Measurements from ENCODE around the gene RAB1A. TPM values are rescaled to one million over a fixed set of nuclear protein-coding genes. Genes with fewer than 3 reads are reported as not detected.

RAB1A gene
- total RNA-seq: 86.8 and 121 TPM in 2 replicates

DNA sequence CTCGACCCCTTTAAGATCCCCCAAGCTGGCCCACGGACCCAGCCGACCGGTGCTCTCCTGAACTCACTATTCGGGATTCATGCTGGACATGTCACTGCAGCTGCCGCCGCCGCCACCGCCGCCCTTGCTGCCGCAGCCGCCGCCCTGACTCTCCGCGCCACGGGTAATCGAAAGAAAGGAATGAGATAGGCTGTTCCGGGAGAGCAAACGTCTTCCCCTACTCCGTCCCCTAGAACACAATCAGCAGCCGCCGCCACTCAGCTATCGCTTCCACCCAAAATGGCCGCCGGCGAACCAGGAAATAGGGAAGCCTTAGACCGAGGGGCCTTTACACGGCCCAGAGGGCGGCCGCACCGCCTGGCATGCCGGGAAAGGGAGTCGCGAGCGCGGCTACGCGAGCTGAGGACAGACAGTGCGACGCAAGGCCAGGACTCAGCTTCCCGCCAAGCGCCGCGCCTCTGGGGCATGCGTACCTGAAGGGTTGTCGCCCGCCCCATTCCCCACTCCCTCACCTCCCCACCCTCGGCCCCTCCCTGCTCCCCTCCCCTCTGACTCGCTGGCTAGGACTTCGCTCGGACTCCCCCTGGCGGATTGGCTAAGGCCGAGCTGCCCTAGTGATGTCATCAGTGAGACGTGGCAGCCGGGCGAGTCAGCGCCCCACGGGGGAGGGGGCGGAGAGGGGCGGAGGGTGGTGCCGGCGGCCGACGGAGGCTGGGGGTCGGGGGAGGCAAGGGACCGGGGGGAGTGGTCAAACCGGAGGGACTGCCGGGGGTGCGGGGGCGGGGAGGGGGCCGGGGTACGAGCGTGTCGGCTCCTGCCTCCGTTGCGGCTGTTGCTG lies at the start of gene RAB1A:
Gene RAB1A, minus strand, starts transcription at position 281 of the 838 bp plus-strand sequence. Its CDS starts 191 bp downstream, at position 90.

DNA sequence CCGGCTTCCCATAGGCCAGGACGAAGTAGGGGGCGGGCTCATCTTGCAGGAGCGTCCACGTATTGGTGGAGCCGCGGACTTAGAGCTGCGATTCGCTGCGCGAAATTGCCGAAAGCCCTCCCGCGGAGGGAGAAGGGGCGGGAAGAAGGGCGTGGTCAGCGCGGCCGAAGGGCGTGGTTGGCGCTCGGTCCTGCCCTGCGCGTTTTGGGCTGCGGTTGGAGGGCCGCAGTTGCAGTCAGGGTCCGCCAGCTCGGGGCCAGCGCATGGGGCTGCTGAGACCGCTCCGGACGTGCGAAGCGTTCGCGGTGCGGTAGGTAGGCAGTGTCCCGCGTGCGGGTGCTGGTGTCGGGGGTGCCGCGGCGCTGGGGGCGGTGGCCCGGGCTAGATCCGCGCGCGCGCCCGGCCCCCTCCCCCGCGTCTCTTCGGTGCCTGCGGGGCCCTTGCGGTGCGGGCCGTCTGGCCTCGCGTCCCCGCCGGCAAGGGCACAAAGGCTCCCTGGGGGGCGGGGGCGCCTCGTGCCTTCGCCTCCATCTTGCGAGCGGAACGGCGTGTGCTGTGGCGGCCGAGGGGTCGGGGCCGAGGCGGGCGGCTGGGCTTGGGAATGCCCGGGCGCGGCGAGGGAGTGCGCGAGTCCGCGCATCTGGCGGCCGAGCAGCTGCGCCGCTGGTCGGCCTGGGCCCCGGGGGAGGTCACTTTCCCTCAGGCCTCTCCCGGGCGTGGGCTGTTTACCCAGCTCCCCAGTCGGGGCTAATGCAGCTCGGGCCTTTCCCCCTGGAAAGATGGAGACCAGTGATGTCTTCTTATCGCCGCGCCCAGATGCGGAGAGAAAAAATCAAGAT lies 73.5 kb downstream of the RAB1A start, which contains the start of gene CEP68:
Gene CEP68, plus strand, starts transcription at position 202 of the 839 bp plus-strand sequence. CDS start 13,029 bp downstream, outside the sequence.

Other genes starting within 250 kb of the RAB1A start
- gene SLC1A4, start 140.7 kb downstream of the RAB1A start, total RNA-seq: 2.0 and 8.3 TPM in 2 replicates
- gene CEP68, start 73.7 kb downstream of the RAB1A start, total RNA-seq: 8.6 and 16.5 TPM in 2 replicates
- 81.0 and 161 TPM in 2 replicates for gene ACTR2, start 97.7 kb upstream of the RAB1A start, total RNA-seq